Coronary artery (tissue), 2 donors: ENCODE data around the gene ULK4.

ENCODE experiments used
- DNase-seq: peaks from one replicate; pipeline ENCODE4 v3.0.0-alpha.2; 2017; ENCODE audit warnings: low spot score
- H3K27ac ChIP-seq, 2 donors: fragments of 200-600 bp; sonication (generic); one replicate each; pipeline ENCODE4 v1.5.1; 2016 to 2019
- H3K4me3 ChIP-seq: fragments of 200-600 bp; sonication (generic); 2 replicates; pipeline ENCODE4 v1.5.1; 2016; ENCODE audit warnings: mild to moderate bottlenecking, moderate library complexity
- CTCF ChIP-seq: fragments of 200-600 bp; sonication (generic); IDR thresholded peaks from one replicate; pipeline ENCODE4 v1.5.1; 2019; ENCODE audit warnings: antibody characterized with exemption

The ULK4 gene

GRCh38 chr3:41199866-41200668, 761.8 kb downstream of the ULK4 start:
- peak overlapping the region; percentile 80 for H3K4me3 ChIP-seq
- DNase-seq = no peak
- TF ChIP-seq CTCF = no peak
- H3K27ac ChIP-seq = peak overlapping the region; percentile 97 to 99

- no peak for TF ChIP-seq CTCF
- peak within 1 kb of the TSS; percentile 80 for H3K4me3 ChIP-seq
- peak within 1 kb of the TSS; percentile 97 to 99 for H3K27ac ChIP-seq
- peak; percentile 94 for DNase-seq
Measured at GRCh38 chr3:41198950-41199865, 762.7 kb downstream of the ULK4 start, which contains the start of gene CTNNB1. Gene CTNNB1, plus strand, starts transcription at chr3:41199505. Its CDS starts 24,564 bp downstream, at chr3:41224069.

- no peak for DNase-seq
Measured at GRCh38 chr3:41198526-41198925, 763.4 kb downstream of the ULK4 start.

GRCh38 chr3:41198046-41198445, 763.9 kb downstream of the ULK4 start:
- H3K4me3 ChIP-seq = no peak overlapping the region
- no peak for DNase-seq
- no peak for TF ChIP-seq CTCF

More at GRCh38 chr3:41198526-41198925, 763.4 kb downstream of the ULK4 start:
- Histone ChIP-seq H3K4me3 (peak overlapping the region; percentile 80), H3K27ac (peak overlapping the region; percentile 97 to 99)
- no peak for TF ChIP-seq CTCF

More at GRCh38 chr3:41198046-41198445, 763.9 kb downstream of the ULK4 start:
- no peak overlapping the region for H3K27ac ChIP-seq
